H1 (cell line): ENCODE data around the gene RNF186. TPM values are rescaled to one million over a fixed set of nuclear protein-coding genes. Genes with fewer than 3 reads are reported as not detected.

Experiments
- CTCF ChIA-PET: fragments of 300-600 bp; sonication (Branson Sonifier 250); formaldehyde crosslinking; loops from one replicate; lab custom pipeline; 2021; ENCODE audit not compliant: partially characterized antibody; lab: Charles Lee
- POLR2A ChIA-PET: fragments of 300-600 bp; sonication (Branson Sonifier 250); formaldehyde crosslinking; loops from one replicate; lab custom pipeline; 2021; ENCODE audit warnings: inconsistent platforms; ENCODE audit not compliant: partially characterized antibody; lab: Charles Lee
- DNase-seq, 2 experiments: peaks; one replicate each; pipeline versions ENCODE4 v3.0.0 to v3.0.0-alpha.2; 2010 to 2022; ENCODE audit warnings: low spot score in 2 of 2, low read depth in 1 of 2, mixed read lengths in 1 of 2
- FAIRE-seq: peaks from 2 replicates; lab custom pipeline; 2011; peaks lifted over from hg19 to GRCh38; lab: Jason Lieb, UNC
- H2AFZ ChIP-seq: 2 replicates; pipeline ENCODE4 v1.8.1; 2012; ENCODE audit warnings: low read length, inconsistent platforms
- H2AK5ac ChIP-seq: 2 replicates; pipeline ENCODE4 v1.6.1; 2013; ENCODE audit warnings: low read depth, low read length
- H2BK120ac ChIP-seq: replicated peaks from 2 replicates; pipeline ENCODE3; 2013; ENCODE audit warnings: low read depth, low read length, inconsistent platforms
- H2BK12ac ChIP-seq: 2 replicates; pipeline ENCODE4 v1.6.1; 2013; ENCODE audit warnings: low read depth, low read length
- H2BK15ac ChIP-seq: 2 replicates; pipeline ENCODE4 v1.6.1; 2013; ENCODE audit warnings: low read length
- H2BK20ac ChIP-seq: 2 replicates; pipeline ENCODE4 v1.6.1; 2013; ENCODE audit warnings: low read length
- H2BK5ac ChIP-seq: 2 replicates; pipeline ENCODE4 v1.6.1; 2013; ENCODE audit warnings: low read depth, low read length
- H3K14ac ChIP-seq: 2 replicates; pipeline ENCODE4 v1.6.1; 2013; ENCODE audit warnings: inconsistent platforms; ENCODE audit not compliant: insufficient read length
- H3K18ac ChIP-seq: 2 replicates; pipeline ENCODE4 v1.6.1; 2013; ENCODE audit warnings: low read length; ENCODE audit errors: extremely low read depth
- H3K23ac ChIP-seq: 2 replicates; pipeline ENCODE4 v1.6.1; 2013; ENCODE audit warnings: inconsistent platforms; ENCODE audit not compliant: insufficient read length
- H3K23me2 ChIP-seq: 2 replicates; pipeline ENCODE4 v1.6.1; 2013; ENCODE audit warnings: low read depth, low read length
- H3K27ac ChIP-seq: 2 replicates; pipeline ENCODE4 v1.6.1; 2011; ENCODE audit warnings: low read depth, low read length, inconsistent platforms
- H3K27me3 ChIP-seq, 4 experiments: replicated peaks in 1 of 4; 1 replicate in 1 of 4; 2 replicates in 3 of 4; pipeline versions ENCODE4 v1.6.1 to v1.8.1; 2011 to 2013; ENCODE audit warnings: low read length in 3 of 4, mild to moderate bottlenecking in 3 of 4, inconsistent platforms in 2 of 4, mixed read lengths in 2 of 4, moderate library complexity in 1 of 4; ENCODE audit not compliant: control insufficient read depth in 3 of 4, insufficient read depth in 3 of 4; ENCODE audit errors: extremely low read depth in 1 of 4
- H3K36me3 ChIP-seq, 4 experiments: 2 replicates each; pipeline versions ENCODE4 v1.6.1 to v1.8.1; 2011 to 2013; ENCODE audit warnings: mild to moderate bottlenecking in 4 of 4, low read length in 3 of 4, moderate library complexity in 2 of 4, control low read depth in 1 of 4, inconsistent platforms in 1 of 4; ENCODE audit not compliant: insufficient read depth in 4 of 4, control insufficient read depth in 2 of 4
- H3K4ac ChIP-seq: replicated peaks from 2 replicates; pipeline ENCODE3; 2013; ENCODE audit warnings: low read length, low read depth, mixed read lengths, inconsistent platforms; ENCODE audit not compliant: insufficient read length
- H3K4me1 ChIP-seq, 4 experiments: replicated peaks in 1 of 4; 1 replicate in 1 of 4; 2 replicates in 3 of 4; pipeline versions ENCODE4 v1.6.1 to v1.8.1; 2011 to 2013; ENCODE audit warnings: low read length in 3 of 4, inconsistent platforms in 2 of 4, mixed read lengths in 1 of 4; ENCODE audit not compliant: insufficient read depth in 4 of 4, control insufficient read depth in 3 of 4
- H3K4me2 ChIP-seq, 2 experiments: 2 replicates each; pipeline versions ENCODE4 v1.6.1 to v1.8.1; 2011 to 2013; ENCODE audit warnings: low read depth in 2 of 2, low read length in 2 of 2, control low read depth in 1 of 2, inconsistent platforms in 1 of 2, mild to moderate bottlenecking in 1 of 2; ENCODE audit not compliant: insufficient read depth in 1 of 2
- H3K4me3 ChIP-seq, 4 experiments: fragments of 200-600, 300-600 bp in 1 of 4; sonication (generic), shearing (Covaris generic), sonication (Bioruptor Twin) in 1 of 4; 2 replicates each; pipeline versions ENCODE4 v1.5.1 to v1.8.1; 2011 to 2016; ENCODE audit warnings: low read length in 4 of 4, low read depth in 3 of 4, control low read depth in 2 of 4, inconsistent platforms in 2 of 4, mild to moderate bottlenecking in 2 of 4, mixed read lengths in 1 of 4, moderate library complexity in 1 of 4; ENCODE audit not compliant: insufficient read depth in 2 of 4; ENCODE audit errors: extremely low read depth in 1 of 4
- H3K56ac ChIP-seq: replicated peaks from 2 replicates; pipeline ENCODE3; 2013; ENCODE audit warnings: low read depth, mild to moderate bottlenecking, mixed read lengths, low read length, inconsistent platforms; ENCODE audit not compliant: insufficient read length
- H3K79me1 ChIP-seq: 2 replicates; pipeline ENCODE4 v1.6.1; 2013; ENCODE audit warnings: low read depth, low read length, control low read depth
- H3K79me2 ChIP-seq, 2 experiments: 2 replicates each; pipeline versions ENCODE4 v1.6.1 to v1.8.1; 2012 to 2013; ENCODE audit warnings: low read length in 2 of 2, mild to moderate bottlenecking in 2 of 2, inconsistent platforms in 1 of 2; ENCODE audit not compliant: insufficient read depth in 2 of 2, control insufficient read depth in 1 of 2
- H3K9ac ChIP-seq, 4 experiments: replicated peaks in 1 of 4; 1 replicate in 1 of 4; 2 replicates in 3 of 4; pipeline versions ENCODE4 v1.6.1 to v1.8.1; 2011 to 2013; ENCODE audit warnings: low read depth in 3 of 4, low read length in 3 of 4, control low read depth in 2 of 4, mild to moderate bottlenecking in 2 of 4, moderate library complexity in 2 of 4, inconsistent platforms in 1 of 4; ENCODE audit errors: extremely low read depth in 1 of 4
- H3K9me3 ChIP-seq, 2 experiments: 2 replicates each; pipeline versions ENCODE4 v1.6.1 to v1.8.1; 2012 to 2013; ENCODE audit warnings: mild to moderate bottlenecking in 2 of 2, moderate library complexity in 2 of 2, control low read depth in 1 of 2, inconsistent platforms in 1 of 2, low read depth in 1 of 2, low read length in 1 of 2, mixed read lengths in 1 of 2; ENCODE audit not compliant: insufficient read depth in 2 of 2
- H4K20me1 ChIP-seq, 2 experiments: replicated peaks in 1 of 2; 2 replicates each; pipeline versions ENCODE3 to v1.8.1; 2011 to 2013; ENCODE audit warnings: inconsistent platforms in 2 of 2, low read length in 2 of 2, mild to moderate bottlenecking in 1 of 2; ENCODE audit not compliant: insufficient read depth in 2 of 2, control insufficient read depth in 1 of 2
- H4K5ac ChIP-seq: 2 replicates; pipeline ENCODE4 v1.6.1; 2013; ENCODE audit warnings: low read length, low read depth, mixed read lengths, inconsistent platforms; ENCODE audit not compliant: insufficient read length
- H4K8ac ChIP-seq: 2 replicates; pipeline ENCODE4 v1.8.0; 2013; ENCODE audit warnings: mild to moderate bottlenecking, moderate library complexity, low read length, inconsistent platforms; ENCODE audit not compliant: insufficient read depth; ENCODE audit errors: extremely low read depth
- H4K91ac ChIP-seq: replicated peaks from 2 replicates; pipeline ENCODE3; 2013; ENCODE audit warnings: low read length, mixed read lengths, inconsistent platforms; ENCODE audit not compliant: insufficient read length
- CEBPB ChIP-seq: IDR thresholded peaks from 2 replicates; pipeline ENCODE4 v1.6.1; 2012; ENCODE audit warnings: low read depth, low read length
- CTBP2 ChIP-seq: IDR thresholded peaks from 2 replicates; pipeline ENCODE4 v1.7.0; 2011; ENCODE audit warnings: borderline replicate concordance, mild to moderate bottlenecking, moderate library complexity, mixed read lengths, low read length; ENCODE audit not compliant: insufficient read depth, insufficient read length
- GABPA ChIP-seq: IDR thresholded peaks from 2 replicates; pipeline ENCODE4 v1.6.1; 2011; ENCODE audit warnings: mild to moderate bottlenecking, low read length, moderate library complexity, borderline replicate concordance; ENCODE audit not compliant: insufficient read depth
- KDM4A ChIP-seq: IDR thresholded peaks from one replicate; pipeline ENCODE4 v1.7.1; 2012; ENCODE audit warnings: low read depth, mild to moderate bottlenecking, moderate library complexity, low read length, inconsistent platforms; ENCODE audit not compliant: severe bottlenecking
- NRF1 ChIP-seq: IDR thresholded peaks from 2 replicates; pipeline ENCODE4 v1.6.1; 2011; ENCODE audit warnings: mild to moderate bottlenecking, low read depth, low read length, improper control_type of control experiment
- POU5F1 ChIP-seq: IDR thresholded peaks from 2 replicates; pipeline ENCODE4 v1.6.1; 2011; ENCODE audit warnings: low read depth, mild to moderate bottlenecking, low read length, moderate library complexity
- RNF2 ChIP-seq: fragments of 200-900, 300-1000 bp; sonication (generic); IDR thresholded peaks from 2 replicates; pipeline ENCODE4 v1.7.1; 2016; ENCODE audit warnings: borderline replicate concordance, low read depth, mild to moderate bottlenecking, antibody characterized with exemption, low read length; ENCODE audit not compliant: poor library complexity, severe bottlenecking; ENCODE audit errors: missing control alignments
- SIRT6 ChIP-seq: IDR thresholded peaks from one replicate; pipeline ENCODE4 v1.7.1; 2012; ENCODE audit warnings: low read length, inconsistent platforms
- TEAD4 ChIP-seq: IDR thresholded peaks from 2 replicates; pipeline ENCODE4 v1.6.1; 2012; ENCODE audit warnings: low read depth, low read length, inconsistent platforms, mixed read lengths
- WGBS, 2 experiments: shearing (Covaris generic) in 1 of 2; methylation state at CpG; one replicate each; pipeline versions ENCODE4 v1.1.6 to v1.1.7; 2013 to 2015; ENCODE audit warnings: low lambda C conversion rate in 2 of 2, mixed read lengths in 2 of 2, inconsistent platforms in 1 of 2, low coverage in 1 of 2, missing lambda C conversion rate in 1 of 2; ENCODE audit not compliant: insufficient replicate concordance in 2 of 2, insufficient coverage in 1 of 2, insufficient read length in 1 of 2; ENCODE audit errors: extremely low coverage in 1 of 2, missing lambda C conversion rate in 1 of 2; 5-methylcytosine and 5-hydroxymethylcytosine counted together
- polyA plus RNA-seq, 7 experiments: library from polyadenylated mRNA; depleted of rRNA in 3 of 7; stranded (reverse) in 5 of 7; unstranded in 2 of 7; fragments of >200 nt in 5 of 7; fragments of 200-250 nt in 2 of 7; gene quantifications; 1 replicate in 5 of 7; 2 replicates in 1 of 7; 4 replicates in 1 of 7; pipeline versions ENCODE4 v1.2.1 to v1.2.3, GENCODE V29; 2011 to 2013; ENCODE audit warnings: missing spikeins in 2 of 7, mixed read lengths in 2 of 7
- total RNA-seq: library from RNA; stranded (reverse); fragmentation: NEBNext Ultra II Directional; extraction: Animal tissue kit (Norgen Biotek cat#: 25700); gene quantifications from 2 replicates; pipeline ENCODE4 v1.2.1, GENCODE V29; 2021

The RNF186 gene
- total and polyA plus RNA-seq, 2 of the 8 experiments (the other 6 are each of a cell fraction or from before 2014, with no cell fraction given) = not detected

DNA sequence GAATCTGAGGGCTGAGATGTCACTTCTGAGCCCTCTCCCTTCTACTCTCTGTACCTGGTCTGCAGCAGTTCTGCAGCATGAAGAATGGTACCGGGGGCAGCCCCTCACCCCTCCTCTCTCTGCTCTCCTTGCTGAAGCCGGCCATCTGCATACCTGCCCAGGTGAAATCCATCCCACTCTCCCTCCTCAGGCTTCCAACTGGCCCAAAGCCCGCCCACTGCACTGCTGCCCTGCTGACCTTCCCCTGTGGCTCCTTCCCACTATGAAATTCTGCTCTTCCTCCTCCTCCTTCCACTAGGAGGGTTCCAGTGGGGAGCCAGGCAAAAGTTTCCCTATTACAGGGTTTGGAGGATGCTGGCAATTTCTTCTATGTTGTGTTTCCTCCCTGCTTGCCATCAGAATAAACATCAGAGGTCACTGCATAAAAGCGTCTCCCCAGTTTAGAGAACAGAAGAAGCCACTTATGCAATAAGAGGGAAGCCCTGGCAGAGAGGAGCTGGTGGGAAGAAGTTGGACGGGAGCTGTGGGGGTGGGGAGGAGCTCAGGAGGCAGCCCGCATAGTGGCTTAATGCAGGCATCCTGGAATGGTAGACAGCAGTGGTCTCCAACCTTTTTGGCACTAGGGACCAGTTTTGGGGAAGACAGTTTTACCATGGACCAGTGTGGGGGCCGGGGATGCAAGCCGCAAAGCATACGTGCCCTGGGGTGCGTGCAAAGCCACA is 45.7 kb downstream of the RNF186 start:
- Histone ChIP-seq H2AFZ (0 out of 2 replicates have a peak overlapping the region, but pooled peaks have one; percentile 22), H3K9me3 (no peaks in the 10 kb centered on the region), H2BK5ac (no peak overlapping the region), H4K5ac (no peak overlapping the region), H3K9ac (no peak overlapping the region), H2BK15ac (no peak overlapping the region), H3K4me3 (0 out of 8 replicates have a peak overlapping the region, but pooled peaks of 1 of the 4 experiments have one; percentile 1), H4K8ac (no peak overlapping the region), H2BK20ac (no peak overlapping the region), H2BK12ac (no peak overlapping the region; the same call in 1 of the 2 replicates), H3K4ac (no peak overlapping the region), H3K79me2 (no peaks in the 10 kb centered on the region), H3K56ac (no peak overlapping the region), H2BK120ac (no peak overlapping the region), H3K14ac (no peak overlapping the region), H3K36me3 (no peaks in the 10 kb centered on the region), H2AK5ac (no peak overlapping the region), H3K4me1 (peaks cover 6 to 19% (median 14%) of the 10 kb centered on the region in 4 experiments), H3K79me1 (no peaks in the 10 kb centered on the region), H3K23ac (no peak overlapping the region), H3K4me2 (peak overlapping the region in 1 of 2 experiments; percentile 39; a peak in 1 of 4 replicates), H3K27me3 (no peaks in the 10 kb centered on the region), H3K27ac (no peak overlapping the region), H4K91ac (no peak overlapping the region), H3K18ac (no peak overlapping the region), H4K20me1 (no peaks in the 10 kb centered on the region), H3K23me2 (no peaks in the 10 kb centered on the region)
- FAIRE-seq = no peak
- 59% methylated on average over 10 of the region's 10 CpGs; no CpG with 5 or more reads in 1 of the 2 experiments for WGBS, 2 experiments
- CTCF ChIA-PET = interaction anchor here (0.6 to 9.2 kb wide), 8 partner anchors 9 to 382 kb away, joined by 3 to 74 read pairs (median 3); no protein-coding TSS in a partner anchor
- peak in 1 of 2 experiments; percentile 58 for DNase-seq
- POLR2A ChIA-PET = no interaction called here
- TF ChIP-seq RNF2 = no peak
- TF ChIP-seq TEAD4 = 0 out of 2 replicates have a peak, but pooled peaks have one; percentile 16
- no peak for TF ChIP-seq NRF1
- no peak for TF ChIP-seq POU5F1
- no peak for TF ChIP-seq KDM4A
- no peak for TF ChIP-seq CEBPB
- TF ChIP-seq CTBP2 = no peak
- TF ChIP-seq SIRT6 = no peak
- TF ChIP-seq GABPA = 0 out of 2 replicates have a peak, but pooled peaks have one; percentile 5
